Embryonic facial prominence (tissue), 1 donor: ENCODE results near the gene KIF26A.

Experiments
- DNase-seq: peaks from one replicate; pipeline ENCODE4 v3.0.0-alpha.2; 2016; ENCODE audit errors: extremely low spot score

Gene KIF26A

GRCh38 chr14:104130974-104131651 lies 7.3 kb upstream of the KIF26A start:
- DNase-seq: no peak

DNA sequence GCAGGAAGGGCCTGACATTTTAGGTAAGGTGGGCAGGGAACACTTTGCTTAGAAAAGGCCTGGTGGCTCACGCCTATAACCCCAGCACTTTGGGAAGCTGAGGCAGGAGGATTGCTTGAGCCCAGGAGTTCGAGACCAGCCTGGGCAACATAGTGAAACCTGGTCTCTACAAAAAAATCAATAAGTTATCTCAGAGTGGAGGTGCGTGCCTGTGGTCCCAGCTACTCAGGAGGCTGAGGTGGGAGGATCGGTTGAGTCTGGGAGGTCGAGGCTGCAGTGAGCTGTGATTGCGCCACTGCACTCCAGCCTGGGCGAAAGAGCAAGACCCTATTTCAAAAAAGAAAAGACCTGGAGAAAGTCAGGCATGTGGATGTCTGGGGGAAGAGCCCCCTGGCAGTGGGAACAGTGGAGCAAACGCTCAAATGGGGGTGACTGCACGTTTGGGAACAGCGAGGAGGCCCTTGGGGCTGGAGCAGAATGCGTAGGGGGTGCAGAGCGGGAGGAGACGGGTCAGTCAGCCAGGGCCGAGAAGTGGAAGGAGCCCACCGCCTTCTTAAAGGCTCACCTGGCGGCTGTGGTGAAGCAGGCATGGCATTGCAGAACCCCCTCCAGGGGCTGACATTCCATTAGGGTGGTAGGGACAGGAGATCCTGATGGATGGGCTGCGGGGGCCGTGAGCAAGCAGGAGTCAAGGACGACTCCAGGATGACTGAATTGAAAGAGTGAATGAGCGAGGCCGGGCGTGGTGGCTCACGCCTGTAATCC lies 6.2 kb upstream of the KIF26A start:
- DNase-seq: no peak

- DNase-seq: no peak
Measured at GRCh38 chr14:104132981-104133380, 5.4 kb upstream of the KIF26A start.

DNA sequence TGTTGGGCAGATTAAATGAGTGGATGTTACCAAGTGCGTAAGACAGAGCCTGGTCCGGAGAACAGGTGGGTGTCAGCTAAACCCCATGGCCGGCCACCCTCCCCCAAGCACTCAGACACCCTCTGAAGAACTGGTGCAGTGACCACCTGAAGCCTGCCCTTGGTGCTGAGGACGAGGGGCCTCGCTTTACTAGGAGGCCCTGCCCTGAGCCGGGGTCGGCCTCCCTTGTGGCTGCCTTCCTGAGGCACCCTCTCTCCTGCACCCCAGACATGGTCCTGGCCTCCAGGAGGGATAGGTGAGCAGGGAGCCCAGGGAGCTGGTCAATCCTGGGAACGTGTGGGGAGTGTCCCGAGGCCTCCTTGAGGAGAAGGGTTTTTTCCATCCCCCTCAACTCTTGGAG lies 4.9 kb upstream of the KIF26A start:
- no peak for DNase-seq

- no peak for DNase-seq
Measured at GRCh38 chr14:104134061-104134965, 4.1 kb upstream of the KIF26A start.

GRCh38 chr14:104135121-104135903 lies 3.1 kb upstream of the KIF26A start:
- DNase-seq: no peak

GRCh38 chr14:104135904-104136471 lies 2.4 kb upstream of the KIF26A start:
- DNase-seq: no peak

DNA sequence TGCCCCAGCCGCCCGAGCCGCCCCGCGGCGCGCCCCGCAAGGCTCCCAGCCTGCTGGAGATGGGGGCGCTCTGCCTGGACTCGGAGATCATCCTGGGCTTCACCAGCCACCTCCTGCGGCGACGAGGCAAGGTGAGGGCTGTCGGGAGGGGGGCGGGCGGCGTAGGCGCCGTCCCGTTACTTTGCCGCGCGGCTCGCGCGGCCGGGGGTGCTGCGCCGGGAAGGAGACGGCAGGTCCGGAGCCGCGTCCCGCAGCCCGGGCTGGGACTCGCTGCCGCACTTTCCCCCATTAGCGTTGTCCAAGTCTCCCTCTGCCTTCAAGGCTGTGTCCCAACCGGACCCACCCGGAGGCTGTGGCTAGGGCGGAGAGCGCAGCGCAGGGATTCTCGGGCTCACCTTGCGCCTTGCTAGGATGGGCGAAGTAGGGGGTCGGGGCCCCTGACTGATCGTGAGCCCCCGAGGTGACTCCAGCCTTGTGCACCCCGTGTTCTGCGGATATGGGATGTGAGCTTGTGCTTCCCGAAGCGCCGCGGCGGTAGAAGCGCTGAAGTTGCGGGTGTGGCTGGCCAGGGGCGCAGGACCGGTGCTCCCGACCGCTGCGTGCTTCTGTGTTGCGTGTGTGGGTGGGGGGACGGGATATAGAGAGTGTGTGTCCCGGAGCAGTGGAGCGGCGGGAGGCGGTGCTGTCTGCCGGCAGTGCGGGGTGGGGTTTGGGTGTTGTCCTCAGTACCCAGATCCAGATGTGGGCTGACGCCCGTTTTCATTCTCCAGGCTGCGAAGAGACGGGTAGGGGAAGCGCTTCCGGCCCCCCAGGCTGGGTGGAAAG lies 1.7 kb upstream of the KIF26A start:
- no peak for DNase-seq

DNA sequence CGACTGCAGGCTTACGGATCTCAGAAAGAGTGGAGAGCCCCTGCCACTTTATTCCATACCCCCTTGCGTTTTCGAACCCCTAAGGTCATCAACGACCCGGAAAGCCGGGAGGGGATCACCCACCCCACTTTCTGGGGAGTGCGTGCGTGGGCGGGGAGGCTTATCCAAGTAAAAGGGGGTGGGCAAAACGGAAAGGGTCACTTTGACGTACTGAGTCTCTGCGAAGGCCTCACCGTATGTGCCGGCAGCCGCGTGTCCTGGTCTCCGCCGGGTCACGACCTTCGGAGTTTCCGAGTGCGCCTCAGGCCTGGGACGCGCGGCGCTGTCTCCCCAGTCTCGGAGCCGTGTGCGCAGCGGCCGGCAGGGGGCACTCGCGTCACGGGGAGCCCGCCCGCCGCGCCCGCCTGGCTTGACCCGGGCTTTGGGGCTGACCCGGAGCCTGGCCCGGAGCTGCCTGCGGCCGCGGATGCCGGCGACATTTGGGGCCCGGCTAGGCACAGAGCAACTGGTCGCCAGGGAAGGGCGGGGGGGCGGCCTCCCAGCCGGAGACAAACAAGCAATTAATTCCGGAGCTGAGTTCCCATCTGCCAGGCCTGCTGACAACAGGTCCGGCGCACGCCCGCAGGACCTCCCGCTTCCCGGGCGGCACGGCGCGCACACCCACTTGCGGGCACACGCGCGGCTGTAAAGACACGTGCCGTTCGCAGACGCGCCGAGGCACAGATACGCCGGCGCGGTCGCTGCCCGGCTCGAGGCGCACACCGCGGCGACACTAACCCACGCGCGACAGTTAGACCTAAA lies 890 bp upstream of the KIF26A start:
- DNase-seq: no peak

DNA sequence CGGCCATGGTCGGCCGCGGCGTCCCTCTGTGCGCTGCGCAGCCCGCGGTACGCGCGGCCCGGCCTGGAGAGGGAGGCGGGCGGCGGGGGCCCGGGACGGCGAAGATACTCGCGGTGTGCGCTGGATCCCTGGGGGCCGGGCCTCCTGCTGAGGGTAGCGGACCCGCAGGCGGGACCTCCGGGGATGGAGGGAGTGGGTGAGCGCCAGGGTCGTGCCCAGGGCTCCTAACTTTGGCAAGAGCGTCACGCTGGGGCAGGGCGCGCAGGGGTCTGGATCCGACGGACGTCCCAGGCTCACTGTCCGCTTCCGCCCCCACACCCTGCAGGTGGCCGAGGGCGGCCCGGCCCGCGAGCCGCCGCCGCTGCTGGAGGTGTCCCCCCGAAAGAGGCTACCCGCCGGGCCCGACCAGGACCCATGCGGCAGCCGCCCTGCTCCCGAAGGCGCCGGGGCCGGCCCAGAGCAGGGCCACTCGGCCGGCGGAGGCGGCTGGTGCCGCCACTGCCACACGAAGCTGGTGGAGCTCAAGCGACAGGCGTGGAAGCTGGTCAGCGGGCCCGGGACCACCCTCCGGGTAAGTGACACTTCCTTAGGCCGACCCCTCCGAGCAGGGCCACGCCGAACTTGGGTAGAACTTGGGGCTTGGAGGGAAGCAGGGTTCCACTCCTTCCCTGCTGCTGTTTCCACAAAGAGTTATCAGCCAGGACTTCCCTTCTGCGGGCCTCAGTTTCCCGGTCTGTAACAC lies 502 bp downstream of the KIF26A start:
- DNase-seq: no peak

DNA sequence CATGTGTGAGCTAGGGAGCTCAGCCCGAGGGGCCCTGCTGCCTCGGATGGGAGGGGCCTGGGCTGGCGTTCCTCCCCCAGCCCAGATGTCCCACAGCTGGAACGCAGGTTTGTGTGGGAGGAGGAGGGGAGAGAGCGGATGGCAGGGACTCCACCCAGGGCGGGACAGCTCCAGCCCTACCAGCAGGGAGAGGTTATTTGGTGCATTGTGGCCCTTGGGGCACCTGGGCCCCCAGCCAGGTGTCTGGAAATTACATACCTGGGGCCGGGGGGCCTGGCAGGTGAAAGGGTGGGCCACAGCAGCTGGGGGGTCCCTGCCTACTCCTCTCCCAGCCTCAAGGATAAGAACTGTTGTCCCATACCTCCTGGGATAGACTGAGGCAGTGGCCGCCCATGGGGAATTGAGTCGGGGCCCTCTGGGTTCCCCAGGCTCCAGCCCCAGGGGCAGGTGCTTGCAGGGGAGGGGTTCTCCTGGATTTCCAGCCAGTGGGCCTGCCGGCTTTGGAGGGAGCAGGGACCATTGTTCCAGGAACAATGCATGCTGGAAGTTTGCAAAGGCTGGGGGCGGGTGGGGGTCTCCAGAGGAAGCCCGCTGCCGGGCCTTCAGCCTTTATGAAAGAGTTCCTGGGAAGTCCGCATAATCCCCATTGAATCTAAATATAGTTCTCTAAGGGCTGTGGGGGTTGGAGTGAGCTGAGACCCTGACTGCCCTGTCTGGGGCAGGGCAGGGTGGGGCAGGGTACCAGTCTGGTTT lies 1.2 kb downstream of the KIF26A start:
- DNase-seq: no peak

GRCh38 chr14:104140213-104140462 lies 1.8 kb downstream of the KIF26A start:
- DNase-seq: no peak

DNA sequence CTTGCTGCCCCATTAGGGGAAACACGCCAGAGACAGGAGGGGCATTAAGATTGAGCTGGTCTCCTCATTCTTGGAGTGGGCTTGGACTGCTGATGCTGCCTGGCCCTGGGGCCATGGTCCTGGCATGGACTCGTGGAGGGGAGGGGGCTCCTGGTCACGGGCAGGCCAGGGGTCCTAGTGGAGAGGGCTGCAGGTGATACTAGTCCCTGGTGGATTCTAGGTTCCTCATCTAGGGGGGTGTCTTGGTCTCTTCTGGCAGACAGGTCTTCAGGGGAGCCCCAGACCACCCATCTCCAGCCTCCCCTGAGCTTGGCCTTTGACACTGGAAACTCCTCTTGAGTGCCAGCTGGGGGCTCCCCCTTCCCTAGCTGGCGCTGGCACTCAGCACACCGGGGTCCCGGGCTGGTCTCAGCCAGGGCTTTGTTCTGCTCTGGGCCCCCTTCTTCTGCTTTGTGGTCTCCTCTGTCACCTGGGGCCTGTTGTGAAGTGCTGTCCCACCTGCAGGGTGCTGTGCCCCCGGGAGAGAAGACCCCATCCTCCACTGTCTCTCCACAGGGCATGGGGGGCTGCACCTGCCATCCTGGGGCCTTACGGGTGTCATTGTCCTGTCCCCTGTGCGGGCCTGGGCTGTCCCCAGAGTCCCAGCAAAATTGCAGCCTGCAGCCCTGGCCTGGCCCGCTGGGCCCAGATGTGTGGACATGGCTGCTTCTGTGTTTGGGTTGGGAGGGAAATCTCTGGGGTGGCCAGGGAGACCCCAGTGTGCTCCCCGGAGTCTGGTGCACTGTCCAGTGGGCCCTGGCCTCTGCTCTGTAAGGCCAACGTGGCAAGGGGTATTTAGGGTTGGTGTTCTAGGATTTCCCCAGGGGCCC lies 2.3 kb downstream of the KIF26A start:
- DNase-seq: no peak

DNA sequence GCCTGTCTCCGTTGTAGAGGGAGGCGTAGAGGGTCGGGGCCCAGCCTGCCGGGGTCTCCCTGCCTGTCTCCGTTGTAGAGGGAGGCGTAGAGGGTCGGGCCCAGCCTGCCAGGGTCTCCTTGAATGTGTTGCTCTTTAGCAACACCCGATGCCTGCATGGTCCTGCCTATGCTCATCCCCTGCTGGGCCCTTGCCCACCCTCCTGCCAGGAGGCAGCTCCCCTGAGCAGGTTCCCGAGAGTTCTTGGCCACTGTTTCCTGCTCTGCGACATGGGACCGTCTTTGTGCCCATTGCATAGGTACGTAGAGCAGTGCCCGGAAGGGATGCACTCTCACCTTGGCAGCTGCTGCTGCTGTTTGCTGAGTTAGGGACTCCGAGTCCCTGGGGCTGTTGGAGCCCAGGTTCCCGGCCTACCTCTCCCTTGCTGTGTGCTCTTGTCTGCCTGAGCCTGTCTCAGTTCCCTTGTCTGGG lies 3.3 kb downstream of the KIF26A start:
- DNase-seq: no peak

DNA sequence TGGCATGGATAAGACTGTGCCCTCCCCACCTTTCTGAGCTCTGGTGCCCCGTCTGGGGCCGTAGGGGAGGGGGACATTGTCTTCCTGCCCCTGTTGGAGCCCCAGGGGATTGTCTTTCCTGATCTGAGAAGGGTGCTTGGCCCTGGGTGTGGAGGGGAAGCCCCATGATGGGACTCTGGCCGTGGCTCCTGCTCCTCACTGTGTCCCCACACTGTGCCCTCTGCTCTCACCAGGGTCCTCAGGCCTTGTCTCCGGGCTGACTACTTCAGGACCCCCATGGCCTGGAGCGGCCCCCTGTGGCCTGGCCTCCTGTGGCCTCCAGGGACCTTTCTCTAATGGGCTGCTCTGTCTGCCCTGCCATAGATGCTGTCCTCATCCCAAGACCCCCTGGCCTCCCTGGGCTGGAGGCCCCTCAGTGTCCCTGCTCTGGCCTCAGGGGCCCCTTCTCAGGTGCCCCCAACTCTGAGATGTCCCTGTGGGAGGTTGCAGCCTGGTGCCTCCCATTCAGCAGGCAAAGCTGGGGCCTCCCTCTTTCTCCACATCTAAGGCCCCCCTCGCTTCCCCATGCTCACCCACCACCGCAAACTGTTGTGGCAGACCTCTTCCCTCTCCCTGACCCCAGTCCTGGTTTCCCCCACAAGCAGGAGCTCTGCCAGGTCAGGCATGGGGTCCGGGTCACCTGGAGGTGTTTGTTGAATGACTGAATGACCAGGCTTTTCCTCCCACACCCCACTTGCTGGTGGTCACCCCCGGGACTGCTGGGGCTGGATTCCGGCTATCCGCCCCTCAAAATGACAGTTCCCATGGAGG lies 4.0 kb downstream of the KIF26A start:
- DNase-seq: no peak

DNA sequence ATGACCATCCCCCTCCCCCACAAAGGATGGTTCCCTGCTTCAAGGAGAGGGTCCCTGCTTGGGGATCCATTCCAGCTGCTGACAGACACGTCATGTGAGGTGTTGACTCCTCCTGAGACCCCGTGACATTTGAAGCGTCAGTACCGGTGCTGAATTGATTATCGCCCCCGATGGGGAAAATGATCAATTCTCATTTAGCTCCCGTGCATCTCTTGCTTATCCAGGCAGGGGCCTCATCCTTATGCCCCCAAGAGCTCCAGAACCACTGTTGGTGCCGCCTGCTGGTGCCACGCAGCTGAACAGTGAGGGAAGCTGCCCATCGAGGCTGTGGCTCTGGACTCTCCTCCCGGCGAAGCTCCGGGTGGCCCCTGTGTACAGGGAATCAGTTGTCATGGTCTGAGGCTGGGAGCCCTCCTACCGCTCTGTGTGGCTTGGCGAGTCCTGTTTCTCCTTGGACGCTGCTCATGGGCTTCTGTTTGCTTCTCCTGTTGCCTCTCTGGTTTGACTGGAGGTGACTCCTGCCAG lies 4.6 kb downstream of the KIF26A start:
- DNase-seq: no peak
